Adrenal gland (tissue), 12 donors: ENCODE data around the gene CPM. TPM values are rescaled to one million over a fixed set of nuclear protein-coding genes. Genes with fewer than 3 reads are reported as not detected.
"Not testable (repeated sequence)": the region's sequence is repeated elsewhere in the genome, so short reads cannot be mapped to it uniquely, and the experiment has no call there.

ENCODE experiments used
- DNase-seq, 7 donors: peaks; one replicate each; pipeline ENCODE4 v3.0.0-alpha.2; 2019 to 2020
- H3K27ac ChIP-seq, 5 donors: fragments of 200-600 bp; sonication (generic) in 4 of 5; 1 replicate in 3 of 5; 2 replicates in 2 of 5; pipeline versions ENCODE4 v1.5.1 to v1.8.0; 2016 to 2020; ENCODE audit warnings: mild to moderate bottlenecking in 1 of 5
- H3K27me3 ChIP-seq: fragments of 200-600 bp; 2 replicates; pipeline ENCODE4 v1.8.0; 2021
- H3K36me3 ChIP-seq, 2 donors: fragments of 200-600 bp; replicated peaks in 1 of 2; 1 replicate in 1 of 2; 2 replicates in 1 of 2; pipeline versions ENCODE4 v1.5.1 to v1.8.0; 2018 to 2022
- H3K4me1 ChIP-seq, 2 donors: fragments of 200-600 bp; replicated peaks in 1 of 2; 1 replicate in 1 of 2; 2 replicates in 1 of 2; pipeline versions ENCODE4 v1.5.1 to v1.8.0; 2018 to 2021
- H3K4me3 ChIP-seq, 4 donors: fragments of 200-600 bp; sonication (generic) in 3 of 4; one replicate each; pipeline ENCODE4 v1.5.1; 2016 to 2018
- H3K9me3 ChIP-seq, 3 donors: fragments of 200-600 bp; sonication (generic) in 1 of 3; replicated peaks in 1 of 3; 1 replicate in 2 of 3; 2 replicates in 1 of 3; pipeline versions ENCODE4 v1.5.1 to v1.8.0; 2016 to 2021
- POLR2A ChIP-seq, 2 donors: fragments of 450-650 bp; IDR thresholded peaks; one replicate each; pipeline ENCODE4 v1.6.1; 2017; ENCODE audit warnings: antibody characterized with exemption in 2 of 2, mild to moderate bottlenecking in 2 of 2, moderate library complexity in 1 of 2
- WGBS, 4 donors: extraction: QIAGEN DNeasy Blood & Tissue Kit in 2 of 4; methylation state at CpG; one replicate each; pipeline versions ENCODE4 v1.1.5 to v1.1.7; 2013 to 2017; 5-methylcytosine and 5-hydroxymethylcytosine counted together
- intact Hi-C, 2 donors: fragments of 100-400 bp; cut with DNase I; formaldehyde crosslinking; loops; one replicate each; pipeline versions ENCODE4 v1.14.1 to v1.15.0; 2022 to 2023
- polyA plus RNA-seq, 3 donors: library from polyadenylated mRNA; stranded (reverse); fragments of 200-250 nt in 2 of 3; fragments of 350-450 nt in 1 of 3; fragmentation: Illumina TruSeq in 1 of 3; extraction: RNeasy Lipid Tissue Mini Kit (QIAGEN cat#74804) in 1 of 3; gene quantifications; one replicate each; pipeline ENCODE4 v1.2.3, GENCODE V29; 2013 to 2014
- total RNA-seq, 9 donors: library from RNA; depleted of rRNA in 4 of 9; stranded (reverse); fragments of >200 nt in 4 of 9; fragments of 120-200 nt in 1 of 9; fragmentation: NEBNext Ultra II Directional in 1 of 9; extraction: Animal tissue kit (Norgen Biotek cat#: 25700) in 1 of 9; gene quantifications; one replicate each; pipeline versions ENCODE4 v1.1.0 to v1.2.4, GENCODE V29; 2013 to 2023
- TF ChIP-seq, protein P1 (sequence below), 6 experiments: fragments of 450-650 bp in 4 of 6; fragments of 200-600 bp in 2 of 6; sonication (generic) in 1 of 6; IDR thresholded peaks; 1 replicate in 5 of 6; 2 replicates in 1 of 6; pipeline versions ENCODE4 v1.5.1 to v1.8.0; 2016 to 2021; ENCODE audit warnings: antibody characterized with exemption in 6 of 6, mild to moderate bottlenecking in 2 of 6, moderate library complexity in 1 of 6
- donor health status: healthy with polysubstance abuse.
- donor health status: Bipolar disorder and iron deficiency.
- donor health status: DM: yes; HTN: yes; CAD: no.
- donor health status: DM: no; HTN: no; CAD: no.
- donor health status: DM: no; HTN: no; CAD: no.
- donor health status: DM: yes; HTN: yes; CAD: no.

Gene CPM
- total and polyA plus RNA-seq, 12 donors = 10.8 to 170 (median 53.5) TPM

DNA sequence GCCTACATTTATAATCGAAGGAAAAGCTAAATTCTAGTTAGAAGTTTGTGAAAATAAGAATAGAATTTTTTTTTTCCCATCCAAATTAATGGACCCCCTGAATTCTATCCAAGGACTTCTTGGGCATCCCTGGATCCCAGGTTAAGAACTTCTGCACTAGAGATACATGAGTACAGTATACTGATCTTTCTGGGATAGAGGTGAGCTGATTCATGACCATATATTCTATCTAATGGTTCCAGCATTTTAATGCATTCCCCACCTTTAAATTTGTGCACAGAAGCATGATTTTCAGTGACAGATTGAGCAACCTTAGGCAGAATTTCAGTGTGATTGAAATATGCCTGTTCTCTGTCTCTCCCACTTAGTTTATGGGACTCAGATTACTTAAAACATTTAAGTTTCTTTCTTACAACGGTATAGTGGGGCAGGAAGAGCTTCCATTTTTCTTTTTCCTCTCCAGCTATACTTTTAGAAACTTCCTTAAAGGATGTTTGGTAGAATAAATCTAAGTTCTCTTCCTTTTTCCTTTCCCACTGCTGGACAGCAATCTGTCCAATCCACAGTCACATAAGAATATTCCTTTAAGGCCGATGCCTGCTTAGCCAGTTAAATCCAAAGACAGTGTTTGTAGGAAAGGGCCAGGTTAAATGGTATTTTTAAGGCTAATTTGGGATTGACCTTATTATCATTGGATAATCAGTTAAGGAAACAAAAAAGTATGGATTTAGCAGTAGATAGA, 118.3 kb downstream of the CPM start:
- H3K27ac ChIP-seq = peak overlapping the region in 1 of 5 donors; percentile 22
- peaks cover 19 to 57% of the 10 kb centered on the region in 2 donors for H3K4me1 ChIP-seq
- H3K9me3 ChIP-seq = no peaks in the 10 kb centered on the region
- 70 to 76% (median 71%) methylated on average over 3 of the region's 3 CpGs for WGBS, 4 donors
- no peak overlapping the region for H3K4me3 ChIP-seq
- no peak for DNase-seq
- peaks cover 0 to 76% of the 10 kb centered on the region in 2 donors for H3K36me3 ChIP-seq
- no peaks in the 10 kb centered on the region for H3K27me3 ChIP-seq
- no peak for TF ChIP-seq POLR2A (IDR thresholded peaks at IDR 0.05)
- TF ChIP-seq, protein P1, sequence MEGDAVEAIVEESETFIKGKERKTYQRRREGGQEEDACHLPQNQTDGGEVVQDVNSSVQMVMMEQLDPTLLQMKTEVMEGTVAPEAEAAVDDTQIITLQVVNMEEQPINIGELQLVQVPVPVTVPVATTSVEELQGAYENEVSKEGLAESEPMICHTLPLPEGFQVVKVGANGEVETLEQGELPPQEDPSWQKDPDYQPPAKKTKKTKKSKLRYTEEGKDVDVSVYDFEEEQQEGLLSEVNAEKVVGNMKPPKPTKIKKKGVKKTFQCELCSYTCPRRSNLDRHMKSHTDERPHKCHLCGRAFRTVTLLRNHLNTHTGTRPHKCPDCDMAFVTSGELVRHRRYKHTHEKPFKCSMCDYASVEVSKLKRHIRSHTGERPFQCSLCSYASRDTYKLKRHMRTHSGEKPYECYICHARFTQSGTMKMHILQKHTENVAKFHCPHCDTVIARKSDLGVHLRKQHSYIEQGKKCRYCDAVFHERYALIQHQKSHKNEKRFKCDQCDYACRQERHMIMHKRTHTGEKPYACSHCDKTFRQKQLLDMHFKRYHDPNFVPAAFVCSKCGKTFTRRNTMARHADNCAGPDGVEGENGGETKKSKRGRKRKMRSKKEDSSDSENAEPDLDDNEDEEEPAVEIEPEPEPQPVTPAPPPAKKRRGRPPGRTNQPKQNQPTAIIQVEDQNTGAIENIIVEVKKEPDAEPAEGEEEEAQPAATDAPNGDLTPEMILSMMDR (IDR thresholded peaks at IDR 0.05) = no peak
- intact Hi-C loops = loop anchor here in 1 of 2 donors (10.0 kb wide), 1 partner anchor 70 kb away; the partner anchor contains the start of gene SLC35E3

DNA sequence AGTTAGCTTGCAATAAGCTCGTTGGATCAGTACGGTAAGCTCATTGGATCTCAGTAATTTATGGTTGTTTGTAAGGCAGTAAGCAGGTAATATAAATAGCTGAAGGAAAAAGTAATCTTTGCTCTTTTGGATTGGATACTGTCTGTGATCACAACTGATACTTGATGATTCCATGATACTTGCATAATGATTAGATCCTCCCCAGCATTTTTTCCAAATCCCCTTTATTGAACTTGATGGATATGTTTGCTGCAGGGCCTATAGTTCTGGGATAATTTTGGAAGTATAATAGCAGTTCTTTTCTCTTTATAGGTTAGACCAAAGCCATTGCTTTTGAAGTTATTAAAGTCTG, 119.8 kb downstream of the CPM start:
- Histone ChIP-seq H3K36me3 (peaks cover 0 to 62% of the 10 kb centered on the region in 2 donors), H3K9me3 (no peaks in the 10 kb centered on the region), H3K4me1 (peaks cover 22 to 64% of the 10 kb centered on the region in 2 donors), H3K4me3 (no peak overlapping the region), H3K27ac (no peak overlapping the region), H3K27me3 (no peaks in the 10 kb centered on the region)
- intact Hi-C loops = loop anchor here in 1 of 2 donors (10.0 kb wide), 1 partner anchor 68 kb away; the partner anchor contains the start of gene SLC35E3
- TF ChIP-seq, protein P1 (IDR thresholded peaks at IDR 0.05) = no peak
- no peak for TF ChIP-seq POLR2A (IDR thresholded peaks at IDR 0.05)
- DNase-seq = no peak
- 48 to 85% (median 61%) methylated on average over 2 of the region's 2 CpGs for WGBS, 4 donors

DNA sequence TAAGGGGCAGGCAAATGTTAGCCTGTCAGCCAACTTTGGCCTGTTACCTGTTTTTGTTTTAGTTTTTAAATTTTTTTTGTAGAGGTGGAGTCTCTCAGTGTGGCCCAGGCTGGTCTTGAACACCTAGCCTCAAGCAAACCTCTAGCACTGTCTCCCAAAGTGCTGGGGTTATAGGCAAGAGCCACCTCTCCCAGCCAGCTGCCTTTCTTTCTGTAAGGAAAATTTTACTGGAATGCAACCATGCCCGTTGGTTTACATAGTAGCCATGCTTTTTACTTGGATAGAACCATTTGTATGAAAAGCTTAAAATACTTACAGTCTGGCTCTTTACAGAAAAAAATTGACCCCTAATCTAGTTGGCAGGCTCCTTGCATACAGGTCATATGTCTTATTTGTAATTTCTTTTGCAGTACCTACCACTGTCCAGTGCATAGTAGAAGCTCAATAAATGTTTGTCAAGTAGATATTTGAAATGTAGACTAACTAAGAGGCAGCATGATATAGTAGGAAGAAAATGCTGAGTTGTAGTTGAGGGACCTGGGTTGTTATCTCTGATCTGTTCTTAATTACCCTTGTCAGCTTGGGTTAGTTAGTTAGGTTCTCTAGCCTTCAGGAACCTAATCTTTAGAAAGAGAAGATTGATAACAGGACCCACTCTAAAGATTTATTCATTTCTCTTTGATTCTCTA, 120.3 kb downstream of the CPM start:
- peaks cover 22 to 64% of the 10 kb centered on the region in 2 donors for H3K4me1 ChIP-seq
- no peak for TF ChIP-seq POLR2A (IDR thresholded peaks at IDR 0.05)
- TF ChIP-seq, protein P1 (IDR thresholded peaks at IDR 0.05) = no peak
- peak overlapping the region in 2 of 5 donors; percentile 0 to 24 for H3K27ac ChIP-seq
- no peak overlapping the region for H3K4me3 ChIP-seq
- intact Hi-C loops = loop anchor here in 1 of 2 donors (10.0 kb wide), 1 partner anchor 68 kb away; the partner anchor contains the start of gene SLC35E3
- H3K27me3 ChIP-seq = no peaks in the 10 kb centered on the region
- peaks cover 0 to 57% of the 10 kb centered on the region in 2 donors for H3K36me3 ChIP-seq
- no peaks in the 10 kb centered on the region for H3K9me3 ChIP-seq
- no peak for DNase-seq
- WGBS, 4 donors = 50 to 100% (median 78%) methylated on average over 1 of the region's 1 CpG

DNA sequence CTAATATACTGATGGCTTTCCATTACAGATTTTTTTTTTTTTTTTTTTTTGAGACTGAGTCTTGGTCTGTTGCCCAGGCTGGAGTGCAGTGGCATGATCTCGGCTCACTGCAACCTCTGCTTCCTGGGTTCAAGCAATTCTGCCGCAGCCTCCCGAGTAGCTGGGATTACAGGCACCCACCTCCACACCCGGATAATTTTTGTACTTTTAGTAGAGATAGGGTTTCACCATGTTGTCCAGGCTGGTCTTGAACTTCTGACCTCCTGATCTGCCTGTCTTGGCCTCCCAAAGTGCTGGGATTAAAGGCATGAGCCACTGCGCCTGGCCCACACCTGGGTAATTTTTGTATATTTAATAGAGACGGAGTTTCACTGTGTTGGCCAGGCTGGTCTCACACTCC, 121.4 kb downstream of the CPM start:
- 65 to 82% (median 77%) methylated on average over 6 of the region's 6 CpGs for WGBS, 4 donors
- not testable (repeated sequence) for H3K9me3 ChIP-seq, H3K27me3 ChIP-seq, H3K4me3 ChIP-seq, DNase-seq
- intact Hi-C loops = loop anchor here in 1 of 2 donors (10.0 kb wide), 1 partner anchor 67 kb away; the partner anchor contains the start of gene SLC35E3
- peaks cover 22 to 64% of the 10 kb centered on the region in 2 donors for H3K4me1 ChIP-seq
- H3K27ac ChIP-seq = peak overlapping the region in 1 of 5 donors; percentile 24
- H3K36me3 ChIP-seq = peaks cover 0 to 46% of the 10 kb centered on the region in 2 donors

DNA sequence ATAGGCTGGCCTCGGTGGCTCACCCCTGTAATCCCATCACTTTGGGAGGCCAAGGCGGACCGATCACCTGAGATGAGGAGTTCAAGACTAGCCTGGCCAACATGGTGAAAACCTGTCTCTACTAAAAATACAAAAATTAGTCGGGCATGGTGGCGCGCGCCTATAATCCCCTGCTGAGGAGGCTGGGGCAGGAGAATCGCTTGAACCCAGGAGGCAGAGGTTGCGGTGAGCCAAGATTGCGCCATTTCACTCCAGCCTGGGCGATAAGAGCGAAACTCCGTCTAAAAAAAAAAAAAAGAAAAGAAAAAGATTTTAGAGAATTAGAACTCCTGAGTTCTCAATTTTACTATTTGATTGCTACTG, 123.0 kb downstream of the CPM start:
- intact Hi-C loops = loop anchor here in 1 of 2 donors (10.0 kb wide), 1 partner anchor 65 kb away; the partner anchor contains the start of gene SLC35E3
- not testable (repeated sequence) for H3K27me3 ChIP-seq, H3K9me3 ChIP-seq, DNase-seq
- 94 to 99% (median 96%) methylated on average over 13 of the region's 13 CpGs for WGBS, 4 donors
- peak overlapping the region in 1 of 4 donors; percentile 87 for H3K4me3 ChIP-seq
- peak overlapping the region in 1 of 5 donors; percentile 2 for H3K27ac ChIP-seq
- H3K36me3 ChIP-seq = peaks cover 0 to 31% of the 10 kb centered on the region in 2 donors
- peaks cover 16 to 52% of the 10 kb centered on the region in 2 donors for H3K4me1 ChIP-seq
